ENCODE measurements around the gene METTL5.
"Not testable (repeated sequence)": the region's sequence is repeated elsewhere in the genome, so short reads cannot be mapped to it uniquely, and the experiment has no call there.

The METTL5 gene

GRCh38 chr2:169828141-169828811 is 3.6 kb upstream of the METTL5 start:
- no peak for DNase-seq (ENCODE audit: low read depth in 2 of 2)

GRCh38 chr2:169827272-169828140 is 2.8 kb upstream of the METTL5 start, which contains the start of gene UBR3:
Gene UBR3, plus strand, starts transcription at chr2:169827454. Its CDS starts 54 bp downstream, at chr2:169827508.
- DNase-seq (ENCODE audit: low read depth in 2 of 2): peak; percentile 67 to 86

GRCh38 chr2:169823996-169824372 is 721 bp downstream of the METTL5 start:
- DNase-seq (ENCODE audit: low read depth in 2 of 2): no peak

- DNase-seq (ENCODE audit: low read depth in 2 of 2): no peak
Observed at GRCh38 chr2:169822785-169823392, 1.8 kb downstream of the METTL5 start.

- DNase-seq (ENCODE audit: low read depth in 2 of 2): no peak
Observed at GRCh38 chr2:169822036-169822435, 2.7 kb downstream of the METTL5 start.

- DNase-seq (ENCODE audit: low read depth in 2 of 2): not testable (repeated sequence)
Observed at GRCh38 chr2:169820101-169820500, 4.6 kb downstream of the METTL5 start.

GRCh38 chr2:169819106-169819505 is 5.6 kb downstream of the METTL5 start:
- DNase-seq (ENCODE audit: low read depth in 2 of 2): no peak

- DNase-seq (ENCODE audit: low read depth in 2 of 2): no peak
Observed at GRCh38 chr2:169818241-169818640, 6.5 kb downstream of the METTL5 start.

- DNase-seq (ENCODE audit: low read depth in 2 of 2): not testable (repeated sequence)
Observed at GRCh38 chr2:169817369-169817768, 7.3 kb downstream of the METTL5 start.

GRCh38 chr2:169816961-169817360 is 7.7 kb downstream of the METTL5 start:
- DNase-seq (ENCODE audit: low read depth in 2 of 2): not testable (repeated sequence)

GRCh38 chr2:169815849-169816248 is 8.9 kb downstream of the METTL5 start:
- no peak for DNase-seq (ENCODE audit: low read depth in 2 of 2)

- DNase-seq (ENCODE audit: low read depth in 2 of 2): no peak
Observed at GRCh38 chr2:169808221-169808620, 16.5 kb downstream of the METTL5 start.

GRCh38 chr2:169806586-169806985 is 18.1 kb downstream of the METTL5 start:
- DNase-seq (ENCODE audit: low read depth in 2 of 2): no peak

GRCh38 chr2:169803480-169803879 is 21.2 kb downstream of the METTL5 start:
- no peak for DNase-seq (ENCODE audit: low read depth in 2 of 2)

GRCh38 chr2:169798718-169799592 is 25.8 kb downstream of the METTL5 start, which contains the start of gene SSB:
Gene SSB, plus strand, starts transcription at chr2:169798871. Its CDS starts 2,090 bp downstream, at chr2:169800961.
- DNase-seq (ENCODE audit: low read depth in 2 of 2): peak; percentile 83 to 86

- DNase-seq (ENCODE audit: low read depth in 2 of 2): no peak
Observed at GRCh38 chr2:169798397-169798717, 26.3 kb downstream of the METTL5 start.

- DNase-seq (ENCODE audit: low read depth in 2 of 2): no peak
Observed at GRCh38 chr2:169797601-169798000, 27.1 kb downstream of the METTL5 start.

- no peak for DNase-seq (ENCODE audit: low read depth in 2 of 2)
Observed at GRCh38 chr2:169796441-169796840, 28.3 kb downstream of the METTL5 start.

- no peak for DNase-seq (ENCODE audit: low read depth in 2 of 2)
Observed at GRCh38 chr2:169795181-169795580, 29.5 kb downstream of the METTL5 start.

- no peak for DNase-seq (ENCODE audit: low read depth in 2 of 2)
Observed at GRCh38 chr2:169790581-169790980, 34.1 kb downstream of the METTL5 start.

- no peak for DNase-seq (ENCODE audit: low read depth in 2 of 2)
Observed at GRCh38 chr2:169782513-169782912, 42.2 kb downstream of the METTL5 start.
